ENCODE data around the gene GSTP1. TPM values are rescaled to one million over a fixed set of nuclear protein-coding genes. Genes with fewer than 3 reads are reported as not detected.
"Not testable (repeated sequence)": the region's sequence is repeated elsewhere in the genome, so short reads cannot be mapped to it uniquely, and the experiment has no call there.

GSTP1 gene
- total and polyA plus RNA-seq, 12 donors, result 267 to 1,325 (median 455) TPM

GRCh38 chr11:67615728-67616430 lies 32.3 kb downstream of the GSTP1 start:
- Histone ChIP-seq H3K4me1 (replicated peaks in 1 of 2) (no peaks in the 10 kb centered on the region), H3K27ac (no peak overlapping the region), H3K9me3 (replicated peaks in 1 of 3) (no peaks in the 10 kb centered on the region), H3K36me3 (replicated peaks in 1 of 2) (peaks cover 0 to 16% of the 10 kb centered on the region in 2 donors), H3K27me3 (peaks cover 9% of the 10 kb centered on the region), H3K4me3 (no peak overlapping the region)
- DNase-seq, result no peak
- WGBS, 4 donors, result 22 to 46% (median 26%) methylated on average over 31 to 34 of the region's 34 CpGs
- TF ChIP-seq POLR2A (IDR thresholded peaks at IDR 0.05) (no peak), CTCF (IDR thresholded peaks at IDR 0.05) (no peak)
- intact Hi-C loops (cut with DNase I), result no loop called here

GRCh38 chr11:67616431-67617242 lies 33.0 kb downstream of the GSTP1 start:
- Histone ChIP-seq H3K27ac (no peak overlapping the region), H3K36me3 (replicated peaks in 1 of 2) (peaks cover 0 to 8% of the 10 kb centered on the region in 2 donors), H3K4me1 (replicated peaks in 1 of 2) (no peaks in the 10 kb centered on the region), H3K27me3 (peaks cover 9% of the 10 kb centered on the region), H3K4me3 (no peak overlapping the region), H3K9me3 (replicated peaks in 1 of 3) (no peaks in the 10 kb centered on the region)
- intact Hi-C loops (cut with DNase I), result no loop called here
- WGBS, 4 donors, result 33 to 38% (median 36%) methylated on average over 5 to 11 of the region's 11 CpGs
- no peak for TF ChIP-seq POLR2A (IDR thresholded peaks at IDR 0.05)
- TF ChIP-seq CTCF (IDR thresholded peaks at IDR 0.05), result no peak
- DNase-seq, result no peak

- Histone ChIP-seq H3K27me3 (peaks cover 9% of the 10 kb centered on the region), H3K4me3 (no peak overlapping the region), H3K4me1 (replicated peaks in 1 of 2) (no peaks in the 10 kb centered on the region), H3K27ac (no peak overlapping the region), H3K36me3 (replicated peaks in 1 of 2) (peaks cover 0 to under 1% of the 10 kb centered on the region in 2 donors), H3K9me3 (replicated peaks in 1 of 3) (no peaks in the 10 kb centered on the region)
- no peak for TF ChIP-seq CTCF (IDR thresholded peaks at IDR 0.05)
- no peak for TF ChIP-seq POLR2A (IDR thresholded peaks at IDR 0.05)
- intact Hi-C loops (cut with DNase I), result no loop called here
- no peak for DNase-seq
- 58 to 69% (median 65%) methylated on average over 7 of the region's 7 CpGs for WGBS, 4 donors
These were observed 33.8 kb downstream of the GSTP1 start for GRCh38 chr11:67617243-67617953.

- H3K4me3 ChIP-seq; DNase-seq; H3K36me3 ChIP-seq (replicated peaks in 1 of 2); H3K4me1 ChIP-seq (replicated peaks in 1 of 2); intact Hi-C loops (cut with DNase I); H3K27me3 ChIP-seq; H3K27ac ChIP-seq; H3K9me3 ChIP-seq (replicated peaks in 1 of 3): not testable (repeated sequence)
- 76 to 98% (median 89%) methylated on average over 7 to 40 of the region's 40 CpGs for WGBS, 4 donors
These were observed 35.5 kb downstream of the GSTP1 start for GRCh38 chr11:67618901-67619659.

- H3K36me3 ChIP-seq (replicated peaks in 1 of 2); H3K27me3 ChIP-seq; intact Hi-C loops (cut with DNase I); H3K27ac ChIP-seq; H3K9me3 ChIP-seq (replicated peaks in 1 of 3); H3K4me3 ChIP-seq; H3K4me1 ChIP-seq (replicated peaks in 1 of 2); DNase-seq: not testable (repeated sequence)
- WGBS, 4 donors, result 85 to 94% (median 87%) methylated on average over 22 to 33 of the region's 33 CpGs
These were observed 36.3 kb downstream of the GSTP1 start for GRCh38 chr11:67619683-67620618.

GRCh38 chr11:67620621-67621020 lies 37.0 kb downstream of the GSTP1 start:
- H3K4me1 ChIP-seq (replicated peaks in 1 of 2); intact Hi-C loops (cut with DNase I); DNase-seq; H3K9me3 ChIP-seq (replicated peaks in 1 of 3); H3K27ac ChIP-seq; H3K4me3 ChIP-seq; H3K36me3 ChIP-seq (replicated peaks in 1 of 2); H3K27me3 ChIP-seq: not testable (repeated sequence)
- 86 to 92% (median 88%) methylated on average over 12 to 13 of the region's 13 CpGs for WGBS, 4 donors
